ENCODE results near the gene KRTAP5-6.
"Not testable (repeated sequence)": the region's sequence is repeated elsewhere in the genome, so short reads cannot be mapped to it uniquely, and the experiment has no call there.

The KRTAP5-6 gene

GRCh38 chr11:1661454-1662269, 35.3 kb upstream of the KRTAP5-6 start:
- DNase-seq, result not testable (repeated sequence)

GRCh38 chr11:1662699-1663283, 34.2 kb upstream of the KRTAP5-6 start:
- DNase-seq, result not testable (repeated sequence)

- DNase-seq, result no peak
These were observed 31.7 kb upstream of the KRTAP5-6 start for GRCh38 chr11:1665313-1665712.

- DNase-seq, result no peak
These were observed 29.7 kb upstream of the KRTAP5-6 start for GRCh38 chr11:1667121-1667850.

- no peak for DNase-seq
These were observed 29.1 kb upstream of the KRTAP5-6 start for GRCh38 chr11:1667906-1668305.

GRCh38 chr11:1668911-1669473, 28.0 kb upstream of the KRTAP5-6 start:
- no peak for DNase-seq

- no peak for DNase-seq
These were observed 27.3 kb upstream of the KRTAP5-6 start for GRCh38 chr11:1669546-1670218.

GRCh38 chr11:1670457-1670856, 26.5 kb upstream of the KRTAP5-6 start:
- DNase-seq, result not testable (repeated sequence)

- no peak for DNase-seq
These were observed 26.1 kb upstream of the KRTAP5-6 start for GRCh38 chr11:1670905-1671371.

- no peak for DNase-seq
These were observed 25.3 kb upstream of the KRTAP5-6 start for GRCh38 chr11:1671658-1672057.

- DNase-seq, result no peak
These were observed 24.2 kb upstream of the KRTAP5-6 start for GRCh38 chr11:1672613-1673350.

- DNase-seq, result no peak
These were observed 23.4 kb upstream of the KRTAP5-6 start for GRCh38 chr11:1673446-1674172.

- DNase-seq, result no peak
These were observed 22.5 kb upstream of the KRTAP5-6 start for GRCh38 chr11:1674173-1675131.

- no peak for DNase-seq
These were observed 21.3 kb upstream of the KRTAP5-6 start for GRCh38 chr11:1675536-1676228.

GRCh38 chr11:1676229-1676740, 20.7 kb upstream of the KRTAP5-6 start:
- no peak for DNase-seq

- no peak for DNase-seq
These were observed 17.1 kb upstream of the KRTAP5-6 start for GRCh38 chr11:1679881-1680280.

GRCh38 chr11:1682225-1682905, 14.6 kb upstream of the KRTAP5-6 start:
- no peak for DNase-seq

GRCh38 chr11:1683216-1683615, 13.8 kb upstream of the KRTAP5-6 start:
- DNase-seq, result not testable (repeated sequence)

All from DMS53 (cell line).